ENCODE measurements around the gene MAPKAP1. TPM values are rescaled to one million over a fixed set of nuclear protein-coding genes. Genes with fewer than 3 reads are reported as not detected.
A peak's percentile ranks its signal among the peaks of the same experiment; 100 is the strongest.

The MAPKAP1 gene
- total and polyA plus RNA-seq, 2 of the 13 experiments (the other 11 are each of a cell fraction or from before 2014, with no cell fraction given), result 45.0 to 64.3 TPM

DNA sequence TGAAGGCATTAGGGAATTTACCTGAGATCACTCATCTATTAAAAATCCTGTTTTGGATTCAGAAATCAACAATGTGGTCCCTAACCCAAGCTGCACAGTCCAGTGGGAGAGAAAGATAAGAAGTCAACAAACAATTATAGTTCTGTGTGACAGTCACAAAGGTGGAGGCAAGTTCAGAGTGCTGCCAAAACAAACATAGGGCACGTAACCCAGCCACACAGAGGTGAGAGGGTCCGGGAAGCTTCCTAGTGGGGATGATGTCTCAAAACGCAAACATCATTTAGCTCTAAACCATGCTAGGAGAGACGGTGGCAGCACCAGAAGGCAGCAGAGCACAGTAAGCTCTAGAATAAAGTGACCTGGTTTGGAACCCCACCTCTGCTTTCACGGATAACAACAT, 158.9 kb downstream of the MAPKAP1 start (continued):
- no peak for TF ChIP-seq ZNF687 (CRISPR knock-in tag; IDR thresholded peaks at IDR 0.05)
- TF ChIP-seq ZNF816 (CRISPR knock-in tag; IDR thresholded peaks at IDR 0.05; ENCODE audit: borderline replicate concordance), result no peak
- TF ChIP-seq, protein P1, sequence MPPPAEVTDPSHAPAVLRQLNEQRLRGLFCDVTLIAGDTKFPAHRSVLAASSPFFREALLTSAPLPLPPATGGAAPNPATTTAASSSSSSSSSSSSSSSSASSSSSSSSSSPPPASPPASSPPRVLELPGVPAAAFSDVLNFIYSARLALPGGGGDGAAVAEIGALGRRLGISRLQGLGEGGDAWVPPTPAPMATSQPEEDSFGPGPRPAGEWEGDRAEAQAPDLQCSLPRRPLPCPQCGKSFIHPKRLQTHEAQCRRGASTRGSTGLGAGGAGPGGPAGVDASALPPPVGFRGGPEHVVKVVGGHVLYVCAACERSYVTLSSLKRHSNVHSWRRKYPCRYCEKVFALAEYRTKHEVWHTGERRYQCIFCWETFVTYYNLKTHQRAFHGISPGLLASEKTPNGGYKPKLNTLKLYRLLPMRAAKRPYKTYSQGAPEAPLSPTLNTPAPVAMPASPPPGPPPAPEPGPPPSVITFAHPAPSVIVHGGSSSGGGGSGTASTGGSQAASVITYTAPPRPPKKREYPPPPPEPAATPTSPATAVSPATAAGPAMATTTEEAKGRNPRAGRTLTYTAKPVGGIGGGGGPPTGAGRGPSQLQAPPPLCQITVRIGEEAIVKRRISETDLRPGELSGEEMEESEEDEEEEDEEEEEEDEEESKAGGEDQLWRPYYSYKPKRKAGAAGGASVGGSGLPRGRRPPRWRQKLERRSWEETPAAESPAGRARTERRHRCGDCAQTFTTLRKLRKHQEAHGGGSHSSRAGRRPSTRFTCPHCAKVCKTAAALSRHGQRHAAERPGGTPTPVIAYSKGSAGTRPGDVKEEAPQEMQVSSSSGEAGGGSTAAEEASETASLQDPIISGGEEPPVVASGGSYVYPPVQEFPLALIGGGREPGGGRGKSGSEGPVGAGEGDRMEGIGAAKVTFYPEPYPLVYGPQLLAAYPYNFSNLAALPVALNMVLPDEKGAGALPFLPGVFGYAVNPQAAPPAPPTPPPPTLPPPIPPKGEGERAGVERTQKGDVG (CRISPR knock-in tag; IDR thresholded peaks at IDR 0.05; ENCODE audit: borderline replicate concordance), result no peak
- TF ChIP-seq U2AF2 (IDR thresholded peaks at IDR 0.05; ENCODE audit: low read depth, low read length), result no peak
- no peak for TF ChIP-seq PRPF4 (IDR thresholded peaks at IDR 0.05; ENCODE audit: low read depth, low read length, poor library complexity, severe bottlenecking)
- TF ChIP-seq SNAI1 (CRISPR knock-in tag; IDR thresholded peaks at IDR 0.05; ENCODE audit: borderline replicate concordance), result no peak
- TF ChIP-seq BRCA1 (CRISPR knock-in tag; IDR thresholded peaks at IDR 0.05), result no peak
- TF ChIP-seq ZMAT5 (CRISPR knock-in tag; IDR thresholded peaks at IDR 0.05; ENCODE audit: borderline replicate concordance, low read depth), result no peak
- TF ChIP-seq ZNF674 (CRISPR knock-in tag; IDR thresholded peaks at IDR 0.05; ENCODE audit: low read depth), result no peak
- peak; percentile 62; the same call in 1 of the 2 replicates for TF ChIP-seq RXRA (CRISPR knock-in tag; IDR thresholded peaks at IDR 0.05)
- no peak for TF ChIP-seq POGK (CRISPR knock-in tag; conservative IDR thresholded peaks at IDR 0.05)
- no peak for TF ChIP-seq BCL3 (CRISPR knock-in tag; IDR thresholded peaks at IDR 0.05)
- no peak for TF ChIP-seq ZNF501 (CRISPR knock-in tag; IDR thresholded peaks at IDR 0.05)
- no peak for TF ChIP-seq ZBTB2 (CRISPR knock-in tag; IDR thresholded peaks at IDR 0.05; ENCODE audit: low read depth)
- TF ChIP-seq ZNF343 (CRISPR knock-in tag; IDR thresholded peaks at IDR 0.05), result no peak
- TF ChIP-seq RFXANK (CRISPR knock-in tag; IDR thresholded peaks at IDR 0.05), result no peak
- no peak for TF ChIP-seq KDM4B (CRISPR knock-in tag; IDR thresholded peaks at IDR 0.05)
- no peak for TF ChIP-seq RORA (CRISPR knock-in tag; IDR thresholded peaks at IDR 0.05)

All from HepG2 (cell line).